K562 (cell line): ENCODE data around the gene ANO2. TPM values are rescaled to one million over a fixed set of nuclear protein-coding genes. Genes with fewer than 3 reads are reported as not detected.

Source experiments
- E2F8 ChIP-seq: fragments of 450-650 bp; IDR thresholded peaks from 2 replicates; pipeline ENCODE4 v1.7.1; 2018; ENCODE audit warnings: mild to moderate bottlenecking, low read depth; ENCODE audit not compliant: partially characterized antibody
- NFIX ChIP-seq: fragments of 250-450 bp; sonication (Bioruptor Pico); IDR thresholded peaks from 2 replicates; pipeline ENCODE4 v1.4.0; 2020; ENCODE audit warnings: low read depth, mild to moderate bottlenecking, moderate library complexity
- PHTF2 ChIP-seq: fragments of 250-450 bp; sonication (Bioruptor Pico); IDR thresholded peaks from 2 replicates; pipeline ENCODE4 v1.5.0; 2021; ENCODE audit warnings: mild to moderate bottlenecking
- RERE ChIP-seq: sonication (generic); formaldehyde crosslinking; IDR thresholded peaks from 2 replicates; pipeline ENCODE4 v1.8.0; 2023; ENCODE audit warnings: missing genetic modification reagents, mild to moderate bottlenecking, borderline replicate concordance
- RFX7 ChIP-seq: fragments of 250-450 bp; sonication (Bioruptor Pico); IDR thresholded peaks from 2 replicates; pipeline ENCODE4 v1.5.1; 2021; ENCODE audit warnings: mild to moderate bottlenecking
- TBP ChIP-seq: optimal IDR thresholded peaks from 2 replicates; pipeline ENCODE3; 2011; ENCODE audit warnings: low read depth, low read length, improper control_type of control experiment
- ZHX1 ChIP-seq: fragments of 150-350 bp; conservative IDR thresholded peaks from 2 replicates; pipeline ENCODE4 v1.6.1; 2014; ENCODE audit warnings: low read length
- polyA plus RNA-seq, 8 experiments: library from polyadenylated mRNA; depleted of rRNA in 4 of 8; stranded (reverse) in 5 of 8; unstranded in 3 of 8; fragments of >200 nt; fragmentation: Nextera tagmentation in 2 of 8; fragmentation: Illumina TruSeq in 1 of 8; extraction: Ambion mirVana in 2 of 8; extraction: Trizol in 1 of 8; gene quantifications; 2 replicates each; pipeline versions ENCODE4 v1.2.1 to v1.2.3, GENCODE V29; 2011 to 2014; ENCODE audit warnings: inconsistent platforms in 1 of 8, missing spikeins in 1 of 8
- total RNA-seq, 7 experiments: library from RNA; depleted of rRNA in 6 of 7; stranded (reverse); fragments of >200 nt in 6 of 7; fragmentation: Illumina TruSeq in 2 of 7; extraction: Trizol in 2 of 7; gene quantifications; 2 replicates each; pipeline versions ENCODE4 v1.2.1 to v1.2.3, GENCODE V29; 2011 to 2021; ENCODE audit warnings: low replicate concordance in 1 of 7

Gene ANO2
- total and polyA plus RNA-seq, 9 of the 15 experiments (the other 6 are each of a cell fraction or from before 2014, with no cell fraction given): 0.64 TPM; not detected in 8

DNA sequence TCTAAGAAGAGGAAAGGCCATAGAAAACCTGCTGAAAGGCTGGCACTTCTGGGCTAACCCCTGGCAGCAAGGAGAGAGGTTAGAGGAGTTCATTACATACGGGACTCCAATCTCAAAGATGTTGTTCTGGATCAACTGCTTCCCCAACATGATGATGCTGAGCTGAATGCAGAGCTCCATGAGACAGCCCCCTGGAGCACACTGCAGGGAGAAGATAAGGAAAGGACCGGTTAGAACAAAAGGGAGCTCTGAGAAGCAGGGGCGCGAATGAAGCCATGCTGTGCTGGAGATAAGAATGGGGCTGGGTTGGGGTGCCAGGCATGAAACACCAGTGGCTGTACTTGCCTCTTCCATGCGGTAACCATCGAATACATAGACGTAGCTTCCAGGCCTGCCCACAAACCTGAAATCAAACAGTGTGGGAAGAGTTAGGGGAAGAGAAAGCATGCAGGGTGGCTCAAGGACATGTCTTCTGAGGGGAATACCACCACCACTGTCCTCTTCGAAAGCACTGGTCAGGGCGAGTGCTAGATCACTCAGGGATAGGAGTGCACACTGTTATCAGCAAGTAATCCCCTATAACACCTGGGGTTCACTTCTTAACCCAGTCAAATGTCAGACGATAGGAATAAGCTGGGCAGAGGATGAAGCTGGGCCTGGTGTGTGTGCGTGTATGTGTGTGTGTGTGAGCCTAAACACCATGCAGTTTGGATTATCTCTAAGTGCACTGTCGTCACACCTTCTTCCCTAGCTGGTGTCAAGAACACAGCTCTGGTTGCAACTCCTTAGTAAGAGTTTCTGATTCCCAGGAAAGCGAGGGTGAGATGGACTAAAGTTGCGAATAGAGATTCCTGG, 332.3 kb downstream of the ANO2 start (continued):
- TF ChIP-seq RERE (CRISPR knock-in tag): no peak
- no peak for TF ChIP-seq E2F8
- TF ChIP-seq TBP: peak; percentile 16
- TF ChIP-seq NFIX (CRISPR knock-in tag): no peak
- TF ChIP-seq ZHX1: no peak
- no peak for TF ChIP-seq RFX7 (CRISPR knock-in tag)
- no peak for TF ChIP-seq PHTF2 (CRISPR knock-in tag)
